Transverse colon (tissue), 4 donors: ENCODE data around the gene UNC80.

ENCODE experiments used
- CTCF ChIP-seq, 5 experiments: fragments of 200-600 bp in 3 of 5; fragments of 450-650 bp in 2 of 5; sonication (generic) in 3 of 5; IDR thresholded peaks; 1 replicate in 2 of 5; 2 replicates in 3 of 5; pipeline ENCODE4 v1.5.1; 2016 to 2017; ENCODE audit warnings: antibody characterized with exemption in 5 of 5, inconsistent platforms in 3 of 5, mild to moderate bottlenecking in 2 of 5, moderate library complexity in 1 of 5
- EP300 ChIP-seq: sonication (generic); formaldehyde crosslinking; IDR thresholded peaks from one replicate; pipeline ENCODE4 v1.6.1; 2017; ENCODE audit warnings: antibody characterized with exemption, low read depth
- POLR2AphosphoS5 ChIP-seq, 3 donors: sonication (generic); formaldehyde crosslinking; IDR thresholded peaks; one replicate each; pipeline ENCODE4 v1.6.1; 2016; ENCODE audit warnings: antibody characterized with exemption in 3 of 3

GRCh38 chr2:209970711-209971110, 199.1 kb downstream of the UNC80 start:
- TF ChIP-seq POLR2AphosphoS5 (IDR thresholded peaks at IDR 0.05) (no peak), EP300 (no peak), CTCF (IDR thresholded peaks at IDR 0.05) (no peak)
